Activated T-cell treated with anti-CD3 and anti-CD28 coated beads, Interleukin-2, amount 50 U/mL, for 1 hour (primary cell): ENCODE measurements around the gene PSME3.
"Not testable (repeated sequence)": the region's sequence is repeated elsewhere in the genome, so short reads cannot be mapped to it uniquely, and the experiment has no call there.

ENCODE experiments used
- DNase-seq: peaks from one replicate; pipeline ENCODE4 v3.0.0-alpha.2; 2020

The PSME3 gene

GRCh38 chr17:42878924-42879595 lies 45.9 kb downstream of the PSME3 start:
- DNase-seq = no peak

DNA sequence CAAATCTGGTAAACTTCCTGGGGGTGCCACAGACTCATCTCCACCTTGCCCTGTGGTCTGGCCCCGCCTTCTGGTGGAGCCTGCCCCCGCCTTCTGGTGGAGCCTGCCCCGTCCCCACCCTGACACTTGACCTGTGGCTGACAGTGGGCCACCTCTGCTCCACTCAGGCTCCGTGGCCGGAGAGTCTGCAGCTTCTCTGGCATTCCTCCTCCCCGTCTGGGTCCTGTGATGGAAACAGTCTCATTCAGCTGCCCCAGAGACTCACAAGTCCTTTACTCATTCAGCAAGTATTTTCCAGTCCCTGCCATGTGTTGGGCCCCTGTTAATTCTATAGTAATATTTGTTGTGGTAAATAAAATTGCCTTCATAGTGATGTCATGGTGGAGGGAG lies 46.4 kb downstream of the PSME3 start:
- no peak for DNase-seq

DNA sequence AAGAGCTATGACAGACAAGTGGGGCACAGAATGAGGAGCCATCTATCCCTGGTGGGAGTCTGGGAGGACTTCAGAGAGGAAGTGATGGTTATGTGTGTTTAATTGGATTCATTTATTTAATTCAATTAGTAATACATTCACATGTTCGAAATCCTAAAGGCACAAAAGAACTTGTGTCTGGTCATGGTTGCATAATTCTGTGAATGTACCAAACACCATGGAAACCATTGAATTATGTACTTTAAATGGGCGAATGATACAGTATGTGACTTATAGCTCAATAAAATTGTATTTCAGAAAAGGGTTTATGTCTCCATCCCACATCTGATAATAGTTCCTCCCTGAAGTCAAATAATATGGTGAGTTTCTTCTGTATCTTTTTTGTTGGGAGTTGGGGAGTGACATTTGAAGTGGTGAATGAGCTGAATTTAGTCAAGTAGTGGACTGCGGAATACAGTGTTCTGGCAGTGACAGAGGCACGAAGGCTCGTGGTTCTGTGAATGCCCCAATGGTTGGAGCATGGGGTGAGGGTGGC lies 47.6 kb downstream of the PSME3 start:
- no peak for DNase-seq

- DNase-seq = not testable (repeated sequence)
Observed at GRCh38 chr17:42881706-42882105, 48.5 kb downstream of the PSME3 start.

- DNase-seq = no peak
Observed at GRCh38 chr17:42882166-42882565, 49.0 kb downstream of the PSME3 start.

DNA sequence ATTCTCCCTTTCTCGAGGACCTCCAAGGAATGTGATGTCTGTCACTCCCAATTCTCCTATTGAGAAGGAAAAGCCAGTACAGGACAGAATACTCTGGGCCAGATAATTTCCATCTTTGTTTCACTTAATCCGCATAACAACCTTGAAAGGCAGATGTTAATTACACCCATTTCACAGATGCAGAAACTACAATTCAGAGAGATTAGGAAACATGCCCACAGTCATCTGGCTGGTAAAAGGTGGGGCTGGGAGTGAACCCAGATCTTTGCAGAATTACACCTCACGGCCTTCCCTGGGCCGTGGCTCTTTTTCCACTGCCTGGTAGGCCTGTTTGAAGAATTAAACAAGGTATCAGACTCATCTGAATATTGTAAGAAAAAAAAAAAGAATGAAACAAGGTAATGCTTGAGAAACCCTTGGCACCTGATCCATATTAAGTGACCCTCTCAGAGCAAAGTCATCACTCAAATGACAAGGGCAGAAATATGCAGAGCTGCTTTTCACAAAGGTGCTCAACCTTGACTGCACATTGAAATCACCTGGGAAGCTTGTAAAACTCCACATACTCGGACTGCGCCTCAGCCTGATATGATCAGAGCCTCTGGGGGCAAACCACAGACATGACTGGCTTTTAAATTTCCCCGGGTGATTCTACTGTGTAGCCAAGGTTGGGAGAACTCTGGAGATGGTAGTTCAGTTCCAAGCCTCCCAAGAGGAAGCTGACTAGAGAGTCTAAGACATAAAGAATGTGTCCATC lies 50.8 kb downstream of the PSME3 start:
- no peak for DNase-seq

GRCh38 chr17:42885806-42886205 lies 52.6 kb downstream of the PSME3 start:
- not testable (repeated sequence) for DNase-seq

GRCh38 chr17:42886283-42887176 lies 53.3 kb downstream of the PSME3 start:
- no peak for DNase-seq

- DNase-seq = no peak
Observed at GRCh38 chr17:42889809-42890208, 56.6 kb downstream of the PSME3 start.

DNA sequence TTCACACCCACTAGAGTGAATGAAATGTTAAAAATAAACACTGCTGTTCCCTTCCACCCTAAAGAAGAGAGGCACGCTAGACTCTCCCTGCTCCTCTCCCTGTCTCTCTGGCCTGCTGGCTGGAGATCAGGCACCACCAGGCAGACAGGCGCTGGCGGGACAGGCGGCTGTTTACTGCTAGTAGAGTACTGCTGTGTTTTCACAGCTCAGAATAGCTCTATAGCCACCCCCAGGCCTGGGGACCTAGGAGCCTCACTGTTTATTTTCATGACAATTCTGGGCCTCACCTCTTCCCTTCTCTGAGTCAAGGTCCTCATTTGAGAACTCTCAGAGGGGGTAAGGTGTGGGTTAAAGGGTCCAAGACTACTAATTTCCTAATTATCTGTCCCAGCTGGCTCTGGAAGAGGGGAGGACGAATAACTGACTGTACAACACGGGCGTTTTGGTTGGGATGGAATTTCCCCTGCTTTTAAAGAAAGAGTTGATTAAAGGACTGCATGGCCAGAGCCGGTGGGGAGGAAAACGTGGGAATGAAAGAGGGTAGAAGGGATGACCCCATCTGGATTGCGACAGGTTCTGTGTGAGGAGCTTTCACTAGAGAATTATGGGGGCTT lies 58.4 kb downstream of the PSME3 start:
- no peak for DNase-seq

DNA sequence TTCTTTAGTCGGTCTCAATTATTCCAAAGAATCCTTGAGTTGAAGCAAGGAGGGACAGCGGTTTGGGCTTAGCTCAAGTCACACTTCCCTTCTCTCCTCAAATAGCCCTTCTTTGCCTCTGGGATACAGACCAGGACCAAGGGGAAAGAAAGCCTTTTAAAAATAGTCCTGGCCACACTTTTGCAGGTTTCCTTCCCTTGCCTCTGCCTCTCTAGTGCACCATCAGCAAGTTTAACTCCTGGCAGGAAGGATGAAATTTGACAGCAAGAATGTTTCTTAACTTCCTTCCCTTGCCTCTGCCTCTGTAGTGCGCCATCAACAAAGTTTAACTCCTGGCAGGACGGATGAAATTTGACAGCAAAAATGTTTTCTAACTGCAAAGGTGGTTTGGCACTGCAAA lies 60.2 kb downstream of the PSME3 start:
- DNase-seq = no peak
